Endothelial cell of umbilical vein (primary cell): Measurements from ENCODE around the gene NPIPB12.
"Not testable (repeated sequence)": the region's sequence is repeated elsewhere in the genome, so short reads cannot be mapped to it uniquely, and the experiment has no call there.

Experiments used
- EZH2 ChIP-seq: IDR thresholded peaks from 2 replicates; pipeline ENCODE4 v1.6.1; 2012; ENCODE audit warnings: borderline replicate concordance, low read depth, mild to moderate bottlenecking, moderate library complexity, low read length, inconsistent platforms; ENCODE audit not compliant: severe bottlenecking
- JUN ChIP-seq: IDR thresholded peaks from 2 replicates; pipeline ENCODE4 v1.6.1; 2011; ENCODE audit warnings: borderline replicate concordance, low read depth; ENCODE audit not compliant: insufficient read length, insufficient read depth
- MYC ChIP-seq: IDR thresholded peaks from one replicate; pipeline ENCODE4 v1.6.1; 2011; ENCODE audit warnings: mild to moderate bottlenecking, low read depth, low read length
- POLR2A ChIP-seq: IDR thresholded peaks from 2 replicates; pipeline ENCODE4 v1.6.1; 2012; ENCODE audit warnings: low read depth, mild to moderate bottlenecking, control low read depth, low read length
- POLR2AphosphoS5 ChIP-seq: IDR thresholded peaks from 2 replicates; pipeline ENCODE4 v1.6.1; 2012; ENCODE audit warnings: low read depth, mild to moderate bottlenecking, control low read depth, low read length, moderate library complexity; ENCODE audit not compliant: insufficient read depth
- TF ChIP-seq, protein P1 (sequence below), 2 donors: IDR thresholded peaks; 1 replicate in 1 of 2; 2 replicates in 1 of 2; pipeline ENCODE4 v1.5.1; 2011; ENCODE audit warnings: low read length in 2 of 2, mild to moderate bottlenecking in 2 of 2, moderate library complexity in 2 of 2, control low read depth in 1 of 2, inconsistent platforms in 1 of 2, low read depth in 1 of 2; ENCODE audit not compliant: insufficient read depth in 1 of 2; ENCODE audit errors: extremely low read depth in 1 of 2

- not testable (repeated sequence) for TF ChIP-seq POLR2A, EZH2, POLR2AphosphoS5, MYC, JUN
- TF ChIP-seq, protein P1, sequence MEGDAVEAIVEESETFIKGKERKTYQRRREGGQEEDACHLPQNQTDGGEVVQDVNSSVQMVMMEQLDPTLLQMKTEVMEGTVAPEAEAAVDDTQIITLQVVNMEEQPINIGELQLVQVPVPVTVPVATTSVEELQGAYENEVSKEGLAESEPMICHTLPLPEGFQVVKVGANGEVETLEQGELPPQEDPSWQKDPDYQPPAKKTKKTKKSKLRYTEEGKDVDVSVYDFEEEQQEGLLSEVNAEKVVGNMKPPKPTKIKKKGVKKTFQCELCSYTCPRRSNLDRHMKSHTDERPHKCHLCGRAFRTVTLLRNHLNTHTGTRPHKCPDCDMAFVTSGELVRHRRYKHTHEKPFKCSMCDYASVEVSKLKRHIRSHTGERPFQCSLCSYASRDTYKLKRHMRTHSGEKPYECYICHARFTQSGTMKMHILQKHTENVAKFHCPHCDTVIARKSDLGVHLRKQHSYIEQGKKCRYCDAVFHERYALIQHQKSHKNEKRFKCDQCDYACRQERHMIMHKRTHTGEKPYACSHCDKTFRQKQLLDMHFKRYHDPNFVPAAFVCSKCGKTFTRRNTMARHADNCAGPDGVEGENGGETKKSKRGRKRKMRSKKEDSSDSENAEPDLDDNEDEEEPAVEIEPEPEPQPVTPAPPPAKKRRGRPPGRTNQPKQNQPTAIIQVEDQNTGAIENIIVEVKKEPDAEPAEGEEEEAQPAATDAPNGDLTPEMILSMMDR (IDR thresholded peaks at IDR 0.05; ENCODE audit: extremely low read depth in 1 of 2, insufficient read depth in 1 of 2, low read depth in 1 of 2, low read length in 2 of 2): not testable (repeated sequence)
Observed at GRCh38 chr16:29460647-29461030, 45.6 kb downstream of the NPIPB12 start.
